COR-L47 (cell line): ENCODE measurements around the gene LIMS2.

Experiments used
- DNase-seq: peaks from one replicate; lab custom pipeline; 2025; lab: John Stamatoyannopoulos, UW

The LIMS2 gene

GRCh38 chr2:127599211-127599610 is 76.1 kb downstream of the LIMS2 start:
- no peak for DNase-seq

DNA sequence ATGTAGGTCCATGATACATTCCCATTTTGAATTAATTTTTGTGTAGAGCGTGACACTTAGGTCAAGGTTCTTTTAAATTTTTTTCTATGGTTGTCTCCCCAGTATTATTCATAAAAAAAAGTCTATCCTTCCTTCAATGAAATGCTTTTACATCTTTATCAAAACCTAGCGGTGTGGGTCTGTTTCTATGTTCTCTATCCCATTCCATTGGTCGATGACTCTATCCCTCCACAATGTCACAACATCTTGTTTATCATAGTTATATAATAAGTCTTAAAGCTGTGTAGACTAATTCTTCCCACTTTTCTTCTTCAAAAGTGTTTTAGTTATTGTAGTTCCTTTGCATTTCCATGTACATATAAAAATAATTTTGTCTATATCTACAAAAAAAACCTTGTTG is 76.6 kb downstream of the LIMS2 start:
- no peak for DNase-seq

DNA sequence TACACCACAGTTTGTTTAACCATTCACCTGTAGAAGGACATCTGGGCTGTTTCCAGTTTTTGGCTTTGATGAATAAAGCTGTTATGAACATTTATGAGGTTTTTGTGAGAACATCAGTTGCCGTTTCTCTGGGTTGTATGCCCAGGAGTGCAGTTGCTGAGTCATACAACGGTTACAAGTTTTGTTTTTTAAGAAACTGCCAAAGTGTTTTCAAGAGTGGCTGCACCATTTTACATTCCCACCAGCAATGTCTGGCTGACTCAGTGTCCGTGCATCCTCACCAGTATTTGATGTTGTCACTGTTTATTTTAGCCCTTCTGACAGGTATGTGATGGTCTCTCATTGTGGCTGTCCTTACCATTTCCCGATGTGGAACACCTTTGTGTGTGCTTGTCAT is 77.3 kb downstream of the LIMS2 start:
- DNase-seq = no peak

GRCh38 chr2:127597046-127597983 is 78.0 kb downstream of the LIMS2 start:
- DNase-seq = no peak

DNA sequence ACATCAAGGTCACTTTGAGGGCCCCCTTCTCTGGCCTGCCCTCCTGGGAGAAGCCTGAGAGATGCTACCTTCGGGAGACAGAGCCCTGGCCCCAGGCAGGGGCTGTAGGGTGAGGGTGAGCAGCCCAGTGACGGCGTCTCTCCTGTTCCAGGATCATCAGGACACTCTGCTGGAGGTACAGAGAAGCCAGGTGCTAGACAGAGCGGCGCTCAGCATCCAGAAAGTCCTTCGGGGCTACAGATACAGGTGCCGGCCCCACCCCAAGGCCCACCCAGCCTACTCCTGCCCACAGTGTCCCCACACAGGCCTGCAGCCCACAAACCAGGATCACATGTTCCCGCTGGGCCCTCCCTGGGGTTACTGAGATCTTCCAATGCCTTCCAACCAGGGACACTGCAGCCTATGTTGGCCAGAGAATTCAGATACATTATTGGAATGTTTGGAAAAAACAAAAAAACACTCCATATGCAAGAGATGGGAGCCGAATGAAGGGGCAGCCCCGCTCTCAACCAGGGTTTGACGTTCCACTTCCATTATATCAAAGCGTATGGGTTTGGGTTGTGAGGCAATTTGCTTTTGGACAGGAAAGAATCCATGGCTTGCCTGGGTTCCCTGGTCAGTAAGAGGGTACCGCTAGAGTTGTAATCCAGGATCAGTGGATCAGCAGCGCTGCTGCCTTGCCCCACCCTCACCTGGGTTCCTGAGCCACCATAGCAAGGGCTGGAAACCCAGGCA is 78.9 kb downstream of the LIMS2 start:
- no peak for DNase-seq

- DNase-seq = no peak
Measured at GRCh38 chr2:127594116-127594591, 81.2 kb downstream of the LIMS2 start.

DNA sequence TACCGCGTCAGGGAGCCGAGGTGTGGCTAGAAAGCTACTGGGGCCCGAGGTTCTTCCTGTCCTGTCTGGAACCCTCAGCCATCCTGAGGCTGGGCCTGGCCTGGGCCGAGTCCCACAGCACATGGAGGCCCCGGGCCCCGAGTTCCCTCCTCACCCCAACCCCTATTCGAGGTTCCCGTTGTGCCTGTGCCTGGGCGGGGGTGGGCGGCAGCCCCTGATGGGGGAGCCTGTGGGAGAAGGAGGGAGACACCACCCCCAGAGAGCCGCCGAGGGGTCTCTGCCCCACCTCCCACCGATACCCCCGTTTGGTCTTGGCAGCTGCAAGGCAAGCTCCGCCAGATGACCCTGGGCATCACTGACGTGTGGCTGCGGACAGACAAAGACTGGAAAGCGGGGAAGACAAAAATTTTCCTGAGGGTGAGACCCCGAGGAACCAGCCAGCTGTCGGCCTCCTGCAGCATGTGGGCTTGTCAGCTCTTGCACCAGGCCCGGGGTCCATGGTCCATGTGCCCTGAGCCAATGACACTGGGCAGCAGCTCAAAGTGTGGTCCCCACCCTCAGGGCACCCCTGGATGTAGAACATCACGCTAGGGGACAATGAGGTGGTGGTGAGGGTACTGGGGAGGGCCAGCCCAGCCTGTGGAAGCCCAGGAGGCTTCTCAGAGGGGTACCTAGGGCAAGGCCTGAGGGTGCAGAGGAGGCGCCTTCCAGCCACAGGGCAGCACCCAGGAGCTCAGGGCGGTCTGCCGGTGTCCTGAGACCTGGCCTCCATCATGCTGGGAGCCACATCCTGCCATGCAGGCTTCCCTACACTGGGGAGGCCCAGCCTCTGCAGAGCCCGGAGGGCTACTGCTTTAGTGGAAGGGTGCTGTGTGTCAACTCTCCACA is 81.9 kb downstream of the LIMS2 start:
- DNase-seq = no peak

- no peak for DNase-seq
Measured at GRCh38 chr2:127592761-127593227, 82.5 kb downstream of the LIMS2 start.

- peak; percentile 50 for DNase-seq
Measured at GRCh38 chr2:127591221-127591923, 84.0 kb downstream of the LIMS2 start.

- no peak for DNase-seq
Measured at GRCh38 chr2:127590386-127591190, 84.7 kb downstream of the LIMS2 start.

DNA sequence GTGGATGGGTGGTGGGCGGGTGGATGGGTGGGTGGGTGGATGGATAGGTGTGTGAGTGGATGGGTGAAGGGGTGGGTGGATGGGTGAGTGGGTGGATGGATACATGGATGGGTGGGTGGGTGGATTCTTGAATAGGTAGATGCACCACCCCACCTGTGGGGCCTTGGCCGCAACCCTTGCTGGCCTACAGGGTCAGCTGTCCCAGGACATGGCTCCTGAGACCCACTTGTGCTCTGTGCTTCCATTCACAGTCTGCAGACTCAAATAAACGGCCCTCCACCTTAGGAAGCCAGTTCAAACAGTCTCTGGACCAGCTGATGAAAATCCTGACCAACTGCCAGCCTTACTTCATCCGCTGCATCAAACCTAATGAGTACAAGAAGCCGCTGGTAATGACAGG is 85.5 kb downstream of the LIMS2 start:
- no peak for DNase-seq

DNA sequence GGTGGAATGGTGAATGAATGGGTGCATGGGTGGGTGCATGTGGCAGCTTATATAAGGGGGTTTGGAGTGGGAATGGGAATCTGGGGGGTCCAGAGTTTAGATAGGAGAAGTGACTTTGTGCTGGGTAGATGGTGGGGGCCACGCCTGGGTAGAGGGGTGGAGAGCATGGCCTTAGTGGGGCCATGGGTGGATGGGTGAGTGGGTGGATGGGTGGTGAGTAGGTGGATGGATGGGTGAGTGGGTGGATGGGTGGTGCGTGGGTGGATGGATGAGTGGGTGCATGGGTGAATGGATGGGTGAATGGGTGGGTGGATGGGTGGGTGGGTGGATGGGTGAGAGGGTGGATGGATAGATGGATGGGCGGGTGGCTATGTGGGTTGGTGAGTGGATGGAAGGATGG is 86.0 kb downstream of the LIMS2 start:
- DNase-seq = no peak
